Ovary (tissue), 9 donors: ENCODE data around the gene ROBO1. TPM values are rescaled to one million over a fixed set of nuclear protein-coding genes. Genes with fewer than 3 reads are reported as not detected.

Experiments used
- DNase-seq, 5 donors: peaks; one replicate each; pipeline ENCODE4 v3.0.0-alpha.2; 2019 to 2020
- H3K27ac ChIP-seq, 2 donors: fragments of 200-600 bp; one replicate each; pipeline versions ENCODE4 v1.5.1 to v1.8.0; 2019 to 2022
- H3K27me3 ChIP-seq: fragments of 200-600 bp; one replicate; pipeline ENCODE4 v1.8.0; 2022
- H3K36me3 ChIP-seq: fragments of 200-600 bp; sonication (generic); one replicate; pipeline ENCODE4 v1.5.1; 2019
- H3K4me1 ChIP-seq: one replicate; pipeline ENCODE4 v1.8.1; 2013; ENCODE audit warnings: mild to moderate bottlenecking, moderate library complexity; ENCODE audit not compliant: insufficient read depth
- H3K4me3 ChIP-seq: fragments of 200-600 bp; sonication (generic); one replicate; pipeline ENCODE4 v1.5.1; 2017
- H3K9me3 ChIP-seq, 2 donors: fragments of 200-600 bp in 1 of 2; sonication (generic) in 1 of 2; one replicate each; pipeline versions ENCODE4 v1.5.1 to v1.8.1; 2013 to 2019; ENCODE audit warnings: mild to moderate bottlenecking in 1 of 2, moderate library complexity in 1 of 2
- CTCF ChIP-seq, 3 donors: fragments of 450-650 bp in 2 of 3; fragments of 200-600 bp in 1 of 3; IDR thresholded peaks; one replicate each; pipeline versions ENCODE4 v1.5.1 to v1.8.0; 2016 to 2022; ENCODE audit warnings: antibody characterized with exemption in 3 of 3, mild to moderate bottlenecking in 1 of 3
- EP300 ChIP-seq: sonication (generic); formaldehyde crosslinking; IDR thresholded peaks from one replicate; pipeline ENCODE4 v1.6.1; 2017; ENCODE audit warnings: antibody characterized with exemption
- POLR2A ChIP-seq: fragments of 450-650 bp; IDR thresholded peaks from one replicate; pipeline ENCODE4 v1.6.1; 2017; ENCODE audit warnings: antibody characterized with exemption, mild to moderate bottlenecking, moderate library complexity
- WGBS, 3 donors: extraction: QIAGEN DNeasy Blood & Tissue Kit in 1 of 3; methylation state at CpG; one replicate each; pipeline versions ENCODE4 v1.1.5 to v1.1.7; 2013 to 2017; 5-methylcytosine and 5-hydroxymethylcytosine counted together
- intact Hi-C, 4 donors: fragments of 100-400 bp; cut with DNase I; formaldehyde crosslinking; loops; one replicate each; pipeline versions ENCODE4 v1.11.0 to v1.15.1; 2022 to 2023
- polyA plus RNA-seq, 2 donors: library from polyadenylated mRNA; stranded (reverse); fragments of 200-250 nt in 1 of 2; fragments of 350-450 nt in 1 of 2; fragmentation: Illumina TruSeq in 1 of 2; extraction: RNeasy Lipid Tissue Mini Kit (QIAGEN cat#74804) in 1 of 2; gene quantifications; one replicate each; pipeline ENCODE4 v1.2.3, GENCODE V29; 2013 to 2014
- total RNA-seq, 7 donors: library from RNA; depleted of rRNA in 2 of 7; stranded (reverse); fragments of >200 nt in 2 of 7; fragmentation: NEBNext Ultra II Directional in 3 of 7; extraction: Animal tissue kit (Norgen Biotek cat#: 25700) in 3 of 7; gene quantifications; one replicate each; pipeline versions ENCODE4 v1.1.0 to v1.2.4, GENCODE V29; 2016 to 2023
- donor health status: DM: no; HTN: no; CAD: no; lungs with moderate emphysema.
- donor health status: DM: no; HTN: no; CAD: no.
- donor health status: Bipolar disorder and iron deficiency.
- donor health status: DM: yes; HTN: yes; CAD: no.
- donor health status: DM: no; HTN: no; CAD: no.
- donor health status: DM: yes; HTN: yes; CAD: no.

The ROBO1 gene
- total and polyA plus RNA-seq, 9 donors = 17.2 to 49.5 (median 29.0) TPM

GRCh38 chr3:78900426-78900825 is 867.4 kb downstream of the ROBO1 start:
- no peak for DNase-seq
- H3K27me3 ChIP-seq = no peaks in the 10 kb centered on the region
- TF ChIP-seq POLR2A (no peak), EP300 (no peak), CTCF (IDR thresholded peaks at IDR 0.05) (no peak)
- WGBS, 3 donors = 85 to 94% (median 86%) methylated on average over 1 of the region's 1 CpG
- H3K9me3 ChIP-seq = no peaks in the 10 kb centered on the region
- H3K4me3 ChIP-seq = no peak overlapping the region
- no peak overlapping the region for H3K27ac ChIP-seq
- no peaks in the 10 kb centered on the region for H3K36me3 ChIP-seq
- no peaks in the 10 kb centered on the region for H3K4me1 ChIP-seq
- intact Hi-C loops = no loop called here

GRCh38 chr3:78895528-78895927 is 872.3 kb downstream of the ROBO1 start:
- Histone ChIP-seq H3K27ac (no peak overlapping the region), H3K27me3 (no peaks in the 10 kb centered on the region), H3K4me1 (no peaks in the 10 kb centered on the region), H3K36me3 (no peaks in the 10 kb centered on the region), H3K9me3 (no peaks in the 10 kb centered on the region), H3K4me3 (no peak overlapping the region)
- intact Hi-C loops = no loop called here
- TF ChIP-seq EP300 (no peak), POLR2A (no peak), CTCF (IDR thresholded peaks at IDR 0.05) (no peak)
- DNase-seq = no peak

GRCh38 chr3:78894787-78895186 is 873.0 kb downstream of the ROBO1 start:
- Histone ChIP-seq H3K27ac (no peak overlapping the region), H3K36me3 (no peaks in the 10 kb centered on the region), H3K27me3 (no peaks in the 10 kb centered on the region), H3K4me3 (no peak overlapping the region), H3K4me1 (no peaks in the 10 kb centered on the region), H3K9me3 (no peaks in the 10 kb centered on the region)
- intact Hi-C loops = no loop called here
- DNase-seq = no peak
- no peak for TF ChIP-seq EP300
- 89 to 96% (median 95%) methylated on average over 2 of the region's 2 CpGs for WGBS, 3 donors

GRCh38 chr3:78893161-78893560 is 874.6 kb downstream of the ROBO1 start:
- intact Hi-C loops = no loop called here
- no peak for TF ChIP-seq EP300
- 97 to 100% (median 97%) methylated on average over 4 of the region's 4 CpGs for WGBS, 3 donors

GRCh38 chr3:78889348-78889747 is 878.5 kb downstream of the ROBO1 start:
- intact Hi-C loops = no loop called here
- no peaks in the 10 kb centered on the region for H3K27me3 ChIP-seq
- H3K4me1 ChIP-seq = no peaks in the 10 kb centered on the region
- H3K4me3 ChIP-seq = no peak overlapping the region
- no peak for DNase-seq
- no peak overlapping the region for H3K27ac ChIP-seq
- no peaks in the 10 kb centered on the region for H3K36me3 ChIP-seq
- 71 to 81% (median 80%) methylated on average over 4 of the region's 4 CpGs for WGBS, 3 donors
- no peaks in the 10 kb centered on the region for H3K9me3 ChIP-seq
- no peak for TF ChIP-seq EP300
- TF ChIP-seq POLR2A = no peak

More at GRCh38 chr3:78893161-78893560, 874.6 kb downstream of the ROBO1 start:
- Histone ChIP-seq H3K27me3 (no peaks in the 10 kb centered on the region), H3K4me3 (no peak overlapping the region), H3K36me3 (no peaks in the 10 kb centered on the region), H3K4me1 (no peaks in the 10 kb centered on the region), H3K9me3 (no peaks in the 10 kb centered on the region), H3K27ac (no peak overlapping the region)
- DNase-seq = no peak

- no peak overlapping the region for H3K4me3 ChIP-seq
- no peaks in the 10 kb centered on the region for H3K36me3 ChIP-seq
- TF ChIP-seq CTCF (IDR thresholded peaks at IDR 0.05) (no peak), EP300 (no peak), POLR2A (no peak)
- no peaks in the 10 kb centered on the region for H3K9me3 ChIP-seq
- no peaks in the 10 kb centered on the region for H3K27me3 ChIP-seq
- no peaks in the 10 kb centered on the region for H3K4me1 ChIP-seq
- no peak for DNase-seq
- H3K27ac ChIP-seq = no peak overlapping the region
- intact Hi-C loops = no loop called here
Observed at GRCh38 chr3:78888635-78889034, 879.2 kb downstream of the ROBO1 start.
